GM19372 (cell line): Measurements from ENCODE around the gene LRRC8D.

Source experiments
- ATAC-seq: cut with Tn5 transposase; IDR thresholded peaks from one replicate; pipeline ENCODE4 v1.9.1; 2021; ENCODE audit warnings: mild to moderate bottlenecking, low read depth, moderate library complexity; ENCODE audit not compliant: unreplicated experiment

The LRRC8D gene

GRCh38 chr1:89865498-89866382 lies 44.9 kb downstream of the LRRC8D start:
- ATAC-seq, result no peak

GRCh38 chr1:89866568-89866967 lies 45.7 kb downstream of the LRRC8D start:
- no peak for ATAC-seq

GRCh38 chr1:89870998-89871397 lies 50.2 kb downstream of the LRRC8D start:
- no peak for ATAC-seq

GRCh38 chr1:89871768-89872473 lies 51.1 kb downstream of the LRRC8D start:
- no peak for ATAC-seq

GRCh38 chr1:89872567-89872966 lies 51.7 kb downstream of the LRRC8D start:
- no peak for ATAC-seq

GRCh38 chr1:89873288-89873687 lies 52.5 kb downstream of the LRRC8D start:
- ATAC-seq, result no peak

GRCh38 chr1:89873770-89874169 lies 52.9 kb downstream of the LRRC8D start:
- ATAC-seq, result no peak

GRCh38 chr1:89876463-89876862 lies 55.6 kb downstream of the LRRC8D start:
- no peak for ATAC-seq

GRCh38 chr1:89877756-89878155 lies 56.9 kb downstream of the LRRC8D start:
- ATAC-seq, result no peak

GRCh38 chr1:89878256-89878655 lies 57.4 kb downstream of the LRRC8D start:
- no peak for ATAC-seq

- no peak for ATAC-seq
Measured at GRCh38 chr1:89880679-89881078, 59.8 kb downstream of the LRRC8D start.

GRCh38 chr1:89881415-89882058 lies 60.7 kb downstream of the LRRC8D start:
- no peak for ATAC-seq

- ATAC-seq, result no peak
Measured at GRCh38 chr1:89882348-89883029, 61.7 kb downstream of the LRRC8D start.

- no peak for ATAC-seq
Measured at GRCh38 chr1:89883030-89883379, 62.2 kb downstream of the LRRC8D start.

GRCh38 chr1:89884718-89885596 lies 64.1 kb downstream of the LRRC8D start:
- ATAC-seq, result no peak

GRCh38 chr1:89887270-89887669 lies 66.4 kb downstream of the LRRC8D start:
- ATAC-seq, result no peak

GRCh38 chr1:89887713-89888112 lies 66.9 kb downstream of the LRRC8D start:
- no peak for ATAC-seq

GRCh38 chr1:89888480-89889322 lies 67.9 kb downstream of the LRRC8D start:
- ATAC-seq, result no peak

GRCh38 chr1:89889323-89889615 lies 68.4 kb downstream of the LRRC8D start:
- ATAC-seq, result no peak
